ENCODE measurements around the gene C16orf74. TPM values are rescaled to one million over a fixed set of nuclear protein-coding genes. Genes with fewer than 3 reads are reported as not detected.

C16orf74 gene
- total RNA-seq, 1 experiment from 2014 or later, result 10.9 TPM

GRCh38 chr16:85657996-85658395 lies 92.9 kb downstream of the C16orf74 start:
- DNase-seq (ENCODE audit: low spot score), result no peak

Other genes starting within 250 kb of the C16orf74 start
- 9.7 and 13.4 TPM in 2 replicates for gene GSE1, start 137.8 kb downstream of the C16orf74 start, total RNA-seq (2014; rRNA removed; shearing (Covaris generic))
- 67.4 and 68.3 TPM in 2 replicates for gene GINS2, start 62.1 kb downstream of the C16orf74 start, total RNA-seq (2014; rRNA removed; shearing (Covaris generic))
- 65.9 and 68.5 TPM in 2 replicates for gene EMC8, start 48.4 kb upstream of the C16orf74 start, total RNA-seq (2014; rRNA removed; shearing (Covaris generic))
- 784 and 875 TPM in 2 replicates for gene COX4I1, start 48.6 kb upstream of the C16orf74 start, total RNA-seq (2014; rRNA removed; shearing (Covaris generic))
- gene IRF8, start 148.1 kb upstream of the C16orf74 start, total RNA-seq (2014; rRNA removed; shearing (Covaris generic)), result 0.05 and 0.12 TPM in 2 replicates